HFFc6 (cell line): Measurements from ENCODE around the gene HOXB7. TPM values are rescaled to one million over a fixed set of nuclear protein-coding genes. Genes with fewer than 3 reads are reported as not detected.

Experiments
- DNase-seq: peaks from one replicate; pipeline ENCODE4 v3.0.0-alpha.2; 2018
- H3K27ac Mint-ChIP-seq: 2 replicates; pipeline ENCODE4 v1.8.0; 2020; ENCODE audit warnings: mild to moderate bottlenecking, mixed read lengths
- H3K27me3 Mint-ChIP-seq: 2 replicates; pipeline ENCODE4 v1.8.0; 2021; ENCODE audit warnings: mild to moderate bottlenecking, moderate library complexity, mixed read lengths; ENCODE audit not compliant: insufficient read depth
- H3K36me3 Mint-ChIP-seq: 2 replicates; pipeline ENCODE4 v1.8.0; 2021; ENCODE audit warnings: low read depth, mixed read lengths
- H3K4me1 Mint-ChIP-seq: 2 replicates; pipeline ENCODE4 v1.8.0; 2020; ENCODE audit warnings: low read depth, mixed read lengths
- H3K4me3 Mint-ChIP-seq: 2 replicates; pipeline ENCODE4 v1.8.0; 2020; ENCODE audit warnings: mild to moderate bottlenecking, moderate library complexity, mixed read lengths
- H3K9me3 Mint-ChIP-seq: 2 replicates; pipeline ENCODE4 v1.8.0; 2020; ENCODE audit warnings: mild to moderate bottlenecking, mixed read lengths
- CTCF ChIP-seq: fragments of 200-600 bp; sonication (generic); IDR thresholded peaks from 2 replicates; pipeline ENCODE4 v1.5.0; 2021; ENCODE audit warnings: antibody characterized with exemption, mild to moderate bottlenecking
- total RNA-seq, 6 experiments: library from RNA; stranded (reverse); fragmentation: NEBNext Ultra II Directional; extraction: Animal tissue kit (Norgen Biotek cat#: 25700); gene quantifications; 2 replicates in 1 of 6; 3 replicates in 5 of 6; pipeline ENCODE4 v1.2.3, GENCODE V29; 2021

Gene HOXB7
- total RNA-seq, 6 experiments from 2014 or later, result not detected

DNA sequence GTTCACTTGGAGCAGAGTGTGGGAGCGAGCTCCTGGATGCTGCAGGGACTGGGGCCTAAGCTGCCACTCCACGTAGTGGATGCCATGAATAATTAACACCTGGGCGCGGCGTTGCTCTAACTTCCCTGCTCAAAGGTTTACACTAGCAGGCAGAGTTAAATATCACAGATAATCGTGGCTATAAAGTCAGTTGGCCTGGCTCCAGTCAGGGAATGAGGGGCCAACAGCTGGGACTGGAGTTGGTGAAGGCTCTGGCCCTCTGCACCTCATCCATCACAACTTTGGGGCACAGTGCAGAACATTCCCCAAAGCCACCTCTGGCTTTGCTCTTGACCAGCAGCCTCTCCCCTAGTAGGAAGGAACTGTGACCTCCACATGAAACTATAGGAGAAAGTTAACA lies 43.6 kb downstream of the HOXB7 start:
- no peak for TF ChIP-seq CTCF
- Mint-ChIP-seq H3K9me3 (no peaks in the 10 kb centered on the region), H3K27ac (no peak overlapping the region), H3K4me1 (no peaks in the 10 kb centered on the region; the same call in 1 of the 2 replicates), H3K27me3 (peaks cover 23% of the 10 kb centered on the region), H3K36me3 (no peaks in the 10 kb centered on the region), H3K4me3 (no peak overlapping the region)
- no peak for DNase-seq

DNA sequence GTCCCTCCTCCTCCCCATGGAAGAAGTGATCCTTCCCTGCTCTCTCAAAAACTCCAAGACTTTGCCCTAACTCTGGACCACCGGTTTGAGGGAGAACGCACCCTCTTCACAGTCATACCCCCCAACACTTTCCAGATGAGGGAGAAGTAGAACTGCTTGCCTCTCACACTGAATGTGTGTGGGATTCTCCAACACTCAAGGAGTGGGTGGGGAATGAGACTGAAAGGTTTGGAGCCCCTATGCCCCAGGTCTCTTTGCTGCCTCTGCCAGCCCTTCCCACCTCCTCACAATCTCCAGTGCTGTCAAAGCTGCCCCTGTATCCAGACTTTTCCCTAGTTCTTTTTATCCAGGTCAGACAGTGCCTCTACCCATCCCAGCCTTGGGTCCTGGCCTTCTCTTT lies 44.1 kb downstream of the HOXB7 start:
- Mint-ChIP-seq H3K36me3 (no peaks in the 10 kb centered on the region), H3K9me3 (no peaks in the 10 kb centered on the region), H3K27me3 (peaks cover 25% of the 10 kb centered on the region), H3K27ac (no peak overlapping the region), H3K4me3 (no peak overlapping the region), H3K4me1 (no peaks in the 10 kb centered on the region; the same call in 1 of the 2 replicates)
- no peak for TF ChIP-seq CTCF
- no peak for DNase-seq

DNA sequence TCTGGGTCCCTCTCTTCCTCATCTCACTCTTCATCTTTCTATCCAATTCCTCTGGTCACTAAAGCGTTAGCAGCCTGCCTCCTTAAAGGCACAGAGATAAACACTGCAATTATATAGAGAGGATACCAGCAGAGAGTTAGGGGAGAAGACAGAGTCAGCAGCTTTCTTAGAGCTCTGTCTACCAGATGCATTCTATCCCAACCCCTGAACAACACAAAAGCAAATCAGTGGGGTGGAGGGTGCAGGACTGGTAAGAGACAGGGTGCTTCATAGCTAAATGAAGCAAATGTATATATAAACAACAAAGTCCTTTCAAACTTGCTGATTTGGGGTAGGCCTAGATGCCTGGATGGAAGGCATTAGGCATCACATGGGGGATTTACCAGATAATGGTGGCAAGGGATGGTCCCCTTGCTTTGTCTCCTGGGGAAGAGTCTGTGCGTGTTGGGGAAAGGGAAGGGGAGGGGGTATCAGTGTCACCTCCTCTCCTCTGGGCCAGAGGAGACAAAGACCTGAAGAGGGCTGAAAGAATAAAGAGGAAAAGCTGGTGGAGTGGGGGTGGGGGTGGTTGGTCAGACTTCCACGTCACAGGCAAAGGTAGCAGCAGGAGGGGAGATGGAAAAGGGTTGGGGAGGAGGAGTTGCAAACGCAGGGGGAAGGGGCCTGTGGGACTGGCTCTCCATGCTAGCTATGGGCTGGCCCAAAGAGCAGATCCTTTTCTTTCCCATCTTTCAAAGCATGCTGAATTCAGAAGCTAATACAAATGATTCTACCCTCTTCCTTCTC lies 44.7 kb downstream of the HOXB7 start:
- Mint-ChIP-seq H3K4me3 (no peak overlapping the region), H3K27me3 (peaks cover 31% of the 10 kb centered on the region), H3K36me3 (no peaks in the 10 kb centered on the region), H3K9me3 (no peaks in the 10 kb centered on the region), H3K4me1 (no peaks in the 10 kb centered on the region; the same call in 1 of the 2 replicates), H3K27ac (no peak overlapping the region)
- TF ChIP-seq CTCF, result no peak
- DNase-seq, result no peak

DNA sequence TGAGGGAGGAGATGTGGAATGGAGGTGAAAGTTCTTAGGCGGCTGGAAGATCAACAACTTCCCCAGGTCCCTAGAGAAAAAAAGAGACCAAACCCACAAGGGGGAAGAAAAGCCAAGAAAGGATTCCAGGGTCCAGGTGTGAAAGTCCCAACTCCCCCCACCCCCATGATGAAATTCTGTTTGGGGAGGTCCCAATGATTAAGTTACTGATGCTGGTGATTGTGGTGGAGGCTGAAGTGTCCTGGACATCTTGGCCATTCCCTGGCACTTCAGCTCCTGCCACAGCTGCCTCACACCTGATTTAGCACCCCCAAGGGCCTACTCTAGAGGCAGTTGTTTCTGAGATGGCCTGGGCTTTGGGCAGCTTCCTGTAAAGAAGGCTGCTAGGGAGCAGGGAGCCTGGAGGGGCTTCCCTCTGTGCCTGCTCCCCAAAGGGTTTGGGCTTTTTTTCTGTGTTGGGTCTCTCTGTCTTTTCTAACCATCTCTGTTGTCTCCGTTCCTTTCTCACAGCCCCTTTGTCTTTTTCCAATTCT lies 45.7 kb downstream of the HOXB7 start:
- H3K9me3 Mint-ChIP-seq, result no peaks in the 10 kb centered on the region
- DNase-seq, result no peak
- H3K4me1 Mint-ChIP-seq, result no peaks in the 10 kb centered on the region; the same call in 1 of the 2 replicates
- H3K4me3 Mint-ChIP-seq, result no peak overlapping the region
- peaks cover 38% of the 10 kb centered on the region for H3K27me3 Mint-ChIP-seq
- no peak for TF ChIP-seq CTCF
- H3K36me3 Mint-ChIP-seq, result no peaks in the 10 kb centered on the region
- no peak overlapping the region for H3K27ac Mint-ChIP-seq

DNA sequence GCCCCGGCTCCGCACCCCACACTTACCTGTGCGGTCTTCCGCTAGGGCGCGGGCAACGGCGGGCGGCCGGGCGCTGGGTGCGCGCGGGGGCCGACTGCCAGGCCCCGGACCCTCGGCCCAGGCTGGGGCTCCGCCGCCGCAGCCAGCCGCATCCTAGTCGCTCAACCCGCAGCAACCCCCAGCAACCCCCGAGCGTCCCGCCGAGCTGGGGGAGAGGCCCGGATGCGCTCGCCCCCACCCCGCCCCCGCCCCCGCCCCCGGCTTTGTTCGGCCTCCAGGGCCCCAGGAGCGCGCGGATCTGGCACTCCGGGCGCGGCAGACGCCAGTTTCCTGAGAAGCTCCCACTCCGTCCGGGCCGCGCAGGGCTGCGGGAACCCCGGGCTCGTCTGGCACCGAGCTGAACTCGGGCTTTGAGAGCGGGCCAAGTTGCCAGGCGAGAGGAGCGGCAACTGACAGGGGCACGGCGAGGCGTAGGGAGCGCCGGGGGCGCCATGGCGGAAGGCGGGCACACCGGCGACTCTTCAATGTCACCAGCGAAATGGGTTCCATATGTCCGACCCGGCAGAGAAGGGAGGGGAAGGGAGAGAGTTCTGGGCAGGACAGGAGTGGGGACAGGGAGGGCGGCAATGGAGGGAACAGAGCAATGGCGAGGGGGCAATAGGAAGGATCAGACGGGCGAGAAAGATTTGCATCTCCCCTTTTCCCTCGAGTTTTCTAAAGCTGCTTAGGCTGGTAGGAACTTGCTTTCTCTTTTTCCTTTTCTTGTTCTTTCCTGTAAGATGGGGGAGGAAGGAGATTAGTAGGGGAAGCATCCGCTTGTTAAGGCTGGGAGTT lies 46.4 kb downstream of the HOXB7 start:
- Mint-ChIP-seq H3K4me3 (no peak overlapping the region), H3K9me3 (no peaks in the 10 kb centered on the region), H3K36me3 (no peaks in the 10 kb centered on the region), H3K27me3 (peaks cover 44% of the 10 kb centered on the region), H3K27ac (no peak overlapping the region), H3K4me1 (no peaks in the 10 kb centered on the region; the same call in 1 of the 2 replicates)
- TF ChIP-seq CTCF, result no peak
- no peak for DNase-seq
